Pancreas (tissue), 10 donors: ENCODE results near the gene TSPEAR. TPM values are rescaled to one million over a fixed set of nuclear protein-coding genes. Genes with fewer than 3 reads are reported as not detected.

Experiments used
- ATAC-seq, 4 donors: fragments of 200-7000 bp; cut with Tn5 transposase; one replicate each; pipeline versions ENCODE4 v1.8.0 to v1.9.1; 2020; ENCODE audit warnings: mild to moderate bottlenecking in 4 of 4, moderate library complexity in 4 of 4
- DNase-seq, 6 donors: peaks; one replicate each; pipeline ENCODE4 v3.0.0-alpha.2; 2020
- FAIRE-seq: peaks from 2 replicates; lab custom pipeline; 2012; peaks lifted over from hg19 to GRCh38; lab: Jason Lieb, UNC
- H3K27ac ChIP-seq, 4 donors: fragments of 200-600 bp; sonication (generic); 1 replicate in 3 of 4; 2 replicates in 1 of 4; pipeline versions ENCODE4 v1.5.0 to v1.8.0; 2020
- H3K27me3 ChIP-seq, 4 donors: fragments of 200-600 bp; one replicate each; pipeline ENCODE4 v1.8.0; 2021
- H3K36me3 ChIP-seq, 3 donors: fragments of 200-600 bp; sonication (generic) in 1 of 3; one replicate each; pipeline versions ENCODE4 v1.5.0 to v1.8.0; 2020 to 2021
- H3K4me1 ChIP-seq, 3 donors: fragments of 200-600 bp; one replicate each; pipeline ENCODE4 v1.8.0; 2021
- H3K4me3 ChIP-seq, 4 donors: fragments of 200-600 bp; sonication (generic) in 2 of 4; one replicate each; pipeline versions ENCODE4 v1.5.0 to v1.8.0; 2020 to 2021
- H3K9me3 ChIP-seq, 4 donors: fragments of 200-600 bp; one replicate each; pipeline ENCODE4 v1.8.0; 2021
- CTCF ChIP-seq, 4 donors: fragments of 200-600 bp; sonication (generic) in 3 of 4; IDR thresholded peaks; one replicate each; pipeline versions ENCODE4 v1.5.0 to v1.8.0; 2021; ENCODE audit warnings: antibody characterized with exemption in 4 of 4
- WGBS, 2 donors: extraction: QIAGEN DNeasy Blood & Tissue Kit; methylation state at CpG; one replicate each; pipeline ENCODE4 v1.1.7; 2013; 5-methylcytosine and 5-hydroxymethylcytosine counted together
- intact Hi-C, 3 donors: fragments of 100-400 bp; cut with DNase I; formaldehyde crosslinking; loops; one replicate each; pipeline versions ENCODE4 v1.11.1 to v1.14.2; 2022
- polyA plus RNA-seq, 2 donors: library from polyadenylated mRNA; stranded (reverse); fragments of 200-250 nt; gene quantifications; one replicate each; pipeline ENCODE4 v1.2.3, GENCODE V29; 2013
- total RNA-seq, 6 donors: library from RNA; stranded (reverse); fragmentation: NEBNext Ultra II Directional in 4 of 6; extraction: Animal tissue kit (Norgen Biotek cat#: 25700) in 4 of 6; gene quantifications; one replicate each; pipeline versions ENCODE4 v1.2.1 to v1.2.4, GENCODE V29; 2021 to 2023
- donor health status: healthy with polysubstance abuse.
- donor health status: DM: no; HTN: no; CAD: no; lungs with moderate emphysema.
- donor health status: DM: no; HTN: no; CAD: no.
- donor health status: control.
- donor health status: control.
- donor health status: Bipolar disorder and iron deficiency.
- donor health status: DM: yes; HTN: yes; CAD: no.
- donor health status: DM: no; HTN: no; CAD: no.
- donor health status: DM: no; HTN: no; CAD: no.
- donor health status: DM: yes; HTN: yes; CAD: no.

Gene TSPEAR
- total and polyA plus RNA-seq, 8 donors, result 0.05 to 1.4 (median 0.25) TPM; not detected in 1

- TF ChIP-seq CTCF (IDR thresholded peaks at IDR 0.05), result no peak
- Histone ChIP-seq H3K9me3 (no peaks in the 10 kb centered on the region), H3K27me3 (no peaks in the 10 kb centered on the region), H3K36me3 (no peaks in the 10 kb centered on the region), H3K4me1 (no peaks in the 10 kb centered on the region), H3K27ac (no peak overlapping the region), H3K4me3 (no peak overlapping the region)
- 76% methylated on average over 27 of the region's 27 CpGs for WGBS, 2 donors
- intact Hi-C loops, result no loop called here
- peak in 2 of 4 donors; percentile 34 to 35 for ATAC-seq
- no peak for DNase-seq
- no peak for FAIRE-seq
Observed at GRCh38 chr21:44496564-44497550, 214.5 kb downstream of the TSPEAR start.

- Histone ChIP-seq H3K4me3 (no peak overlapping the region), H3K36me3 (no peaks in the 10 kb centered on the region), H3K4me1 (no peaks in the 10 kb centered on the region), H3K27me3 (no peaks in the 10 kb centered on the region), H3K9me3 (no peaks in the 10 kb centered on the region), H3K27ac (no peak overlapping the region)
- no peak for FAIRE-seq
- ATAC-seq, result no peak
- intact Hi-C loops, result no loop called here
- DNase-seq, result no peak
- no peak for TF ChIP-seq CTCF (IDR thresholded peaks at IDR 0.05)
- WGBS, 2 donors, result 86 to 88% methylated on average over 16 of the region's 16 CpGs
Observed at GRCh38 chr21:44495611-44496563, 215.5 kb downstream of the TSPEAR start.

GRCh38 chr21:44494956-44495355, 216.4 kb downstream of the TSPEAR start:
- FAIRE-seq (no peak), ATAC-seq (no peak), DNase-seq (no peak)
- H3K9me3 ChIP-seq, result no peaks in the 10 kb centered on the region
- no peak overlapping the region for H3K27ac ChIP-seq
- no peaks in the 10 kb centered on the region for H3K4me1 ChIP-seq
- H3K27me3 ChIP-seq, result no peaks in the 10 kb centered on the region
- H3K4me3 ChIP-seq, result no peak overlapping the region
- no peak for TF ChIP-seq CTCF (IDR thresholded peaks at IDR 0.05)
- intact Hi-C loops, result no loop called here
- no peaks in the 10 kb centered on the region for H3K36me3 ChIP-seq
- 79 to 88% methylated on average over 13 of the region's 13 CpGs for WGBS, 2 donors

GRCh38 chr21:44494418-44494817, 217.0 kb downstream of the TSPEAR start:
- H3K9me3 ChIP-seq, result no peaks in the 10 kb centered on the region
- H3K36me3 ChIP-seq, result no peaks in the 10 kb centered on the region
- ATAC-seq (no peak), FAIRE-seq (no peak), DNase-seq (no peak)
- H3K27ac ChIP-seq, result no peak overlapping the region
- 78 to 89% methylated on average over 17 of the region's 17 CpGs for WGBS, 2 donors
- no peak for TF ChIP-seq CTCF (IDR thresholded peaks at IDR 0.05)
- H3K27me3 ChIP-seq, result no peaks in the 10 kb centered on the region
- H3K4me3 ChIP-seq, result no peak overlapping the region
- intact Hi-C loops, result no loop called here
- H3K4me1 ChIP-seq, result no peaks in the 10 kb centered on the region
